Stimulated activated CD4-positive, alpha-beta T cell treated with anti-CD3 and anti-CD28 coated beads, Interleukin-4, amount 100 ng/mL, for 4 hours (primary cell): ENCODE data around the gene ADORA2A.
A peak's percentile ranks its signal among the peaks of the same experiment; 100 is the strongest.

Experiments
- DNase-seq, 2 experiments: peaks; one replicate each; pipeline ENCODE4 v3.0.0-alpha.2; 2020

The ADORA2A gene

GRCh38 chr22:24433828-24434470 is 6.5 kb downstream of the ADORA2A start:
- peak in 1 of 2 experiments; percentile 64 for DNase-seq

GRCh38 chr22:24434471-24435322 is 7.3 kb downstream of the ADORA2A start:
- DNase-seq: peak; percentile 55 to 85

GRCh38 chr22:24435323-24435645 is 7.9 kb downstream of the ADORA2A start:
- no peak for DNase-seq

GRCh38 chr22:24435861-24436371 is 8.5 kb downstream of the ADORA2A start:
- DNase-seq: no peak

GRCh38 chr22:24436553-24436952 is 9.2 kb downstream of the ADORA2A start:
- DNase-seq: no peak

GRCh38 chr22:24437091-24437490 is 9.7 kb downstream of the ADORA2A start:
- no peak for DNase-seq

GRCh38 chr22:24437741-24438328 is 10.4 kb downstream of the ADORA2A start:
- DNase-seq: no peak

- DNase-seq: no peak
These were observed 12.9 kb downstream of the ADORA2A start for GRCh38 chr22:24440270-24440717.

- no peak for DNase-seq
These were observed 13.5 kb downstream of the ADORA2A start for GRCh38 chr22:24440718-24441405.

GRCh38 chr22:24441406-24442351 is 14.3 kb downstream of the ADORA2A start:
- no peak for DNase-seq

GRCh38 chr22:24442352-24442744 is 14.9 kb downstream of the ADORA2A start:
- DNase-seq: no peak

GRCh38 chr22:24443668-24444067 is 16.3 kb downstream of the ADORA2A start:
- DNase-seq: no peak

- DNase-seq: no peak
These were observed 16.9 kb downstream of the ADORA2A start for GRCh38 chr22:24444251-24444650.

- DNase-seq: no peak
These were observed 17.5 kb downstream of the ADORA2A start for GRCh38 chr22:24444729-24445466.

- peak in 1 of 2 experiments; percentile 59 for DNase-seq
These were observed 18.3 kb downstream of the ADORA2A start for GRCh38 chr22:24445481-24446259.

- no peak for DNase-seq
These were observed 18.8 kb downstream of the ADORA2A start for GRCh38 chr22:24446260-24446611.

GRCh38 chr22:24450610-24451009 is 23.2 kb downstream of the ADORA2A start:
- no peak for DNase-seq

- no peak for DNase-seq
These were observed 23.8 kb downstream of the ADORA2A start for GRCh38 chr22:24451162-24451561.

- DNase-seq: no peak
These were observed 26.5 kb downstream of the ADORA2A start for GRCh38 chr22:24453853-24454252.

- no peak for DNase-seq
These were observed 27.6 kb downstream of the ADORA2A start for GRCh38 chr22:24455039-24455438.
